IMR-90 (cell line): ENCODE data around the gene TIMM13.

ENCODE experiments used
- CEBPB ChIP-seq: IDR thresholded peaks from 2 replicates; pipeline ENCODE4 v1.6.1; 2012; ENCODE audit warnings: low read depth, low read length, improper control_type of control experiment
- FOS ChIP-seq: fragments of 150-350 bp; IDR thresholded peaks from 2 replicates; pipeline ENCODE4 v1.6.1; 2016; ENCODE audit warnings: low read depth, low read length
- RAD21 ChIP-seq: IDR thresholded peaks from 2 replicates; pipeline ENCODE4 v1.6.1; 2012; ENCODE audit warnings: low read length, improper control_type of control experiment
- RCOR1 ChIP-seq: IDR thresholded peaks from 2 replicates; pipeline ENCODE4 v1.6.1; 2012; ENCODE audit warnings: mild to moderate bottlenecking, low read length, improper control_type of control experiment; ENCODE audit not compliant: insufficient replicate concordance
- RFX5 ChIP-seq: IDR thresholded peaks from 2 replicates; pipeline ENCODE4 v1.8.0; 2012; ENCODE audit warnings: low read depth, mild to moderate bottlenecking, low read length, moderate library complexity
- SMC3 ChIP-seq: fragments of 150-350 bp; IDR thresholded peaks from 2 replicates; pipeline ENCODE4 v1.6.1; 2016; ENCODE audit warnings: low read depth, mild to moderate bottlenecking, antibody characterized with exemption, low read length, moderate library complexity
- TF ChIP-seq, protein P1 (sequence below): conservative IDR thresholded peaks from 2 replicates; pipeline ENCODE4 v1.5.1; 2012; ENCODE audit warnings: mild to moderate bottlenecking, low read depth, low read length, improper control_type of control experiment
- TF ChIP-seq, protein P2 (sequence below): fragments of 150-350 bp; IDR thresholded peaks from 2 replicates; pipeline ENCODE4 v1.6.1; 2016; ENCODE audit warnings: low read depth, mild to moderate bottlenecking, low read length, moderate library complexity, borderline replicate concordance

DNA sequence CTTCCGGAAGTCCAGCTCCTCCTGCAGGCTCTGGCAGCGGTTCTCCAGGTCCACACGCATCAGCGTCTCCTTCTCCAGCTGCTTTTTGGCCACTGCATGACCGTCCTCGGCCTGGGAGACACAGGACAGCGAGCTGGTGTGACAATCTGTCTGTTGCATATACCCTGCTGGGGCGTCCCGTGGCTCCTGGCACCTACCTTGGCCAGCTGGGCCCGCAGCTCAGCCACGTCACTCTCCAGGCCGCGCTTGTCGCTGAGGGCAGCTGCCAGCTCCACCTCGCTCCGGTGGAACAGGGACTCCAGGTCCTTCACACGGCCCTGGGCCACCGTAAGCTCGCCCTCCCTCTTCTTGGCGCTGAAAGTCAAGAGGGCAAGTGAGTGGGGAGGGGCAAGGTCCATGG, 10.8 kb upstream of the TIMM13 start:
- TF ChIP-seq RFX5 (no peak), FOS (no peak), SMC3 (no peak), CEBPB (no peak), RAD21 (no peak), RCOR1 (no peak)
- TF ChIP-seq, protein P1, sequence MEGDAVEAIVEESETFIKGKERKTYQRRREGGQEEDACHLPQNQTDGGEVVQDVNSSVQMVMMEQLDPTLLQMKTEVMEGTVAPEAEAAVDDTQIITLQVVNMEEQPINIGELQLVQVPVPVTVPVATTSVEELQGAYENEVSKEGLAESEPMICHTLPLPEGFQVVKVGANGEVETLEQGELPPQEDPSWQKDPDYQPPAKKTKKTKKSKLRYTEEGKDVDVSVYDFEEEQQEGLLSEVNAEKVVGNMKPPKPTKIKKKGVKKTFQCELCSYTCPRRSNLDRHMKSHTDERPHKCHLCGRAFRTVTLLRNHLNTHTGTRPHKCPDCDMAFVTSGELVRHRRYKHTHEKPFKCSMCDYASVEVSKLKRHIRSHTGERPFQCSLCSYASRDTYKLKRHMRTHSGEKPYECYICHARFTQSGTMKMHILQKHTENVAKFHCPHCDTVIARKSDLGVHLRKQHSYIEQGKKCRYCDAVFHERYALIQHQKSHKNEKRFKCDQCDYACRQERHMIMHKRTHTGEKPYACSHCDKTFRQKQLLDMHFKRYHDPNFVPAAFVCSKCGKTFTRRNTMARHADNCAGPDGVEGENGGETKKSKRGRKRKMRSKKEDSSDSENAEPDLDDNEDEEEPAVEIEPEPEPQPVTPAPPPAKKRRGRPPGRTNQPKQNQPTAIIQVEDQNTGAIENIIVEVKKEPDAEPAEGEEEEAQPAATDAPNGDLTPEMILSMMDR, result no peak
- TF ChIP-seq, protein P2, sequence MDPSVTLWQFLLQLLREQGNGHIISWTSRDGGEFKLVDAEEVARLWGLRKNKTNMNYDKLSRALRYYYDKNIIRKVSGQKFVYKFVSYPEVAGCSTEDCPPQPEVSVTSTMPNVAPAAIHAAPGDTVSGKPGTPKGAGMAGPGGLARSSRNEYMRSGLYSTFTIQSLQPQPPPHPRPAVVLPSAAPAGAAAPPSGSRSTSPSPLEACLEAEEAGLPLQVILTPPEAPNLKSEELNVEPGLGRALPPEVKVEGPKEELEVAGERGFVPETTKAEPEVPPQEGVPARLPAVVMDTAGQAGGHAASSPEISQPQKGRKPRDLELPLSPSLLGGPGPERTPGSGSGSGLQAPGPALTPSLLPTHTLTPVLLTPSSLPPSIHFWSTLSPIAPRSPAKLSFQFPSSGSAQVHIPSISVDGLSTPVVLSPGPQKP, result no peak
